Astrocyte of the cerebellum (primary cell): Measurements from ENCODE around the gene MYH6.

Experiments
- DNase-seq: peaks from one replicate; pipeline ENCODE4 v3.0.0-alpha.2; 2011; ENCODE audit warnings: low read depth
- H3K4me3 ChIP-seq: 2 replicates; pipeline ENCODE4 v1.5.1; 2011; ENCODE audit warnings: mild to moderate bottlenecking, low read depth, low read length, moderate library complexity
- CTCF ChIP-seq: IDR thresholded peaks from 2 replicates; pipeline ENCODE4 v1.5.1; 2012; ENCODE audit warnings: low read length, low read depth, moderate library complexity, mild to moderate bottlenecking; ENCODE audit errors: missing control alignments
- in situ Hi-C: cut with HindIII; loops from 2 replicates; pipeline ENCODE4 v1.10.0; 2017; ENCODE audit warnings: low sequenced_read_pairs

Gene MYH6

DNA sequence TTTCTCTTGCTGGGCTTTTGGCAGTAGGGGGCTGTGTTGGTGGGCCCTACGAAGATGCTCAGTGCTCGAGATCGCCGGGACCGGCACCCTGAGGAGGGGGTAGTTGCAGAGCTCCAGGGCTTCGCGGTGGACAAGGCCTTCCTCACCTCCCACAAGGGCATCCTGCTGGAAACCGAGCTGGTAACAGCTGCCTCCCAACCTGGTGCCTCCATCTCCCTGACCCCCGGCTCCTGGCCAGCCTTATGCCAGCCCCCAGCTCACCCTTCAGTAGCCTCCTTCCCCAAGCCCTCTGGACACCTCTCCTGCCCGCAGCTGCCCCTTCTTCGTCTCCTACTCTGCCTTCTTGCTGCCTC, 30.9 kb downstream of the MYH6 start:
- in situ Hi-C loops, result no loop called here
- no peak overlapping the region for H3K4me3 ChIP-seq
- no peak for TF ChIP-seq CTCF
- no peak for DNase-seq

- in situ Hi-C loops, result no loop called here
- TF ChIP-seq CTCF, result no peak
- no peak for DNase-seq
- H3K4me3 ChIP-seq, result no peak within 1 kb of the TSS
Measured at GRCh38 chr14:23376482-23377197, 31.4 kb downstream of the MYH6 start, which contains the start of gene CMTM5. TSS of gene CMTM5 (plus strand) at chr14:23377046. CDS start at chr14:23377252, 206 bp downstream.

DNA sequence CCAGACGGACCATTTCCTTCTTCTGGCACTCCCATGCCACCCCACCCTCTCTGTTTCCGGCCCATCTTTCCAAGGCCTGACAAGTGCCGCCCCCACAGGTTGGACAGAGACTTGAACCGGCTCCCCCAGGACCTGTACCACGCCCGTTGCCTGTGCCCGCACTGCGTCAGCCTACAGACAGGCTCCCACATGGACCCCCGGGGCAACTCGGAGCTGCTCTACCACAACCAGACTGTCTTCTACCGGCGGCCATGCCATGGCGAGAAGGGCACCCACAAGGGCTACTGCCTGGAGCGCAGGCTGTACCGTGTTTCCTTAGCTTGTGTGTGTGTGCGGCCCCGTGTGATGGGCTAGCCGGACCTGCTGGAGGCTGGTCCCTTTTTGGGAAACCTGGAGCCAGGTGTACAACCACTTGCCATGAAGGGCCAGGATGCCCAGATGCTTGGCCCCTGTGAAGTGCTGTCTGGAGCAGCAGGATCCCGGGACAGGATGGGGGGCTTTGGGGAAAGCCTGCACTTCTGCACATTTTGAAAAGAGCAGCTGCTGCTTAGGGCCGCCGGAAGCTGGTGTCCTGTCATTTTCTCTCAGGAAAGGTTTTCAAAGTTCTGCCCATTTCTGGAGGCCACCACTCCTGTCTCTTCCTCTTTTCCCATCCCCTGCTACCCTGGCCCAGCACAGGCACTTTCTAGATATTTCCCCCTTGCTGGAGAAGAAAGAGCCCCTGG, 32.4 kb downstream of the MYH6 start:
- no peak for DNase-seq
- no peak for TF ChIP-seq CTCF
- in situ Hi-C loops, result no loop called here

DNA sequence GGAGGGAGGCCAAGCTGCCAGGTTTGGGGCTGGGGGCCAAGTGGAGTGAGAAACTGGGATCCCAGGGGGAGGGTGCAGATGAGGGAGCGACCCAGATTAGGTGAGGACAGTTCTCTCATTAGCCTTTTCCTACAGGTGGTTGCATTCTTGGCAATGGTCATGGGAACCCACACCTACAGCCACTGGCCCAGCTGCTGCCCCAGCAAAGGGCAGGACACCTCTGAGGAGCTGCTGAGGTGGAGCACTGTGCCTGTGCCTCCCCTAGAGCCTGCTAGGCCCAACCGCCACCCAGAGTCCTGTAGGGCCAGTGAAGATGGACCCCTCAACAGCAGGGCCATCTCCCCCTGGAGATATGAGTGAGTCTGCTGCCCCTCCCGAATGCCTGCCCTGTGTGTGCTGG, 35.0 kb downstream of the MYH6 start:
- DNase-seq, result no peak
- TF ChIP-seq CTCF, result no peak
- in situ Hi-C loops, result no loop called here
- H3K4me3 ChIP-seq, result no peak overlapping the region

More for the DNA sequence above, 32.4 kb downstream of the MYH6 start:
- no peak overlapping the region for H3K4me3 ChIP-seq

DNA sequence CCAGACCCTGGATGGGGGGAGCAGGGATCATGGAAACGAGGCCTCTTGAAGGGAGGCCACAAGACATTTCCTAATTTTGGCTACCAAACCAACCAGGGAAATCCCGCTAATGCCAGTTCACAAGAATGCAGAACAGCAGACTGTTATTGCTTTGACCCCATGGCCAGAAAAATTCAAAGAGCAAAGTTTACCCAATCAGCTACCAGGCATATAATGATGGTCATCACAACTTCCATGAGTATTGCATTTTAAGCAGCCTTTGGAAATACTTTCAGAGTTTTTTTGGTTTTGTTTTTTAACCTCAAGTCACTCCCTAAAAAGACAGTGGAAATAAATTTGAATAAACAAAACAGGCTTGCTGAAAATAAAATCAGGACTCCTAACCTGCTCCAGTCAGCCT, 35.6 kb downstream of the MYH6 start, which contains the start of gene IL25:
IL25 (plus strand) TSS at position 301 of the 400 bp plus-strand sequence.
- no peak for DNase-seq
- in situ Hi-C loops, result no loop called here
- TF ChIP-seq CTCF, result no peak
- H3K4me3 ChIP-seq, result no peak within 1 kb of the TSS

DNA sequence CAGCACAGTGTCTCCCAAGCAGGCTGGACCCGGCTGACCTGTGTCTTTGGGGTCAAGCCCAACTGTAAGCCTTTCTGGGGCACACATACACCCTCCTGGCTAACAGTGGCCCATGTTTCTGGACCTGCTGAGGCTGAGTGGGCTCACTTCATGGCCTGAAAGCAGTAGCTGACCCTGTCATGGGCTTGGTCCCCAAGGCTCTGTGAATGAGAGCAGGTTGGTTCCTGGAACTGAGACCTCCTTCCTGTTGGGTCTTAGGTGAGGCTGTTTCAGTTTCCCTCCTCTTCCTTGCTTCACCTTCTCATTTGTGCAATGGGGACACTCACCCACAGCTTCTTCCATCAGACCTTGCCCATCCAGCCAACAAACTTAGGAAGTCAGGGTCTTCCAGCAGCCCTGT, 36.2 kb downstream of the MYH6 start:
- in situ Hi-C loops, result no loop called here
- no peak overlapping the region for H3K4me3 ChIP-seq
- TF ChIP-seq CTCF, result no peak
- no peak for DNase-seq
